Stromal cell of bone marrow (primary cell): ENCODE results near the gene TTLL4.
A peak's percentile ranks its signal among the peaks of the same experiment; 100 is the strongest.
"Not testable (repeated sequence)": the region's sequence is repeated elsewhere in the genome, so short reads cannot be mapped to it uniquely, and the experiment has no call there.

ENCODE experiments used
- DNase-seq: peaks from one replicate; pipeline ENCODE4 v3.0.0-alpha.2; 2012; ENCODE audit warnings: low read depth

The TTLL4 gene

GRCh38 chr2:218745160-218745558 lies 34.5 kb downstream of the TTLL4 start:
- DNase-seq, result no peak

- DNase-seq, result peak; percentile 35
These were observed 35.2 kb downstream of the TTLL4 start for GRCh38 chr2:218745559-218746469.

GRCh38 chr2:218746470-218746795 lies 35.8 kb downstream of the TTLL4 start:
- no peak for DNase-seq

GRCh38 chr2:218746960-218747359 lies 36.3 kb downstream of the TTLL4 start:
- DNase-seq, result no peak

- DNase-seq, result no peak
These were observed 38.3 kb downstream of the TTLL4 start for GRCh38 chr2:218748741-218749441.

GRCh38 chr2:218754201-218754600 lies 43.6 kb downstream of the TTLL4 start:
- DNase-seq, result no peak

- DNase-seq, result no peak
These were observed 44.1 kb downstream of the TTLL4 start for GRCh38 chr2:218754781-218755180.

GRCh38 chr2:218755198-218755566 lies 44.5 kb downstream of the TTLL4 start:
- no peak for DNase-seq

GRCh38 chr2:218755567-218756404 lies 45.2 kb downstream of the TTLL4 start:
- no peak for DNase-seq

- DNase-seq, result no peak
These were observed 46.2 kb downstream of the TTLL4 start for GRCh38 chr2:218756599-218757377.

- DNase-seq, result no peak
These were observed 51.2 kb downstream of the TTLL4 start for GRCh38 chr2:218761795-218762194.

GRCh38 chr2:218772759-218773158 lies 62.1 kb downstream of the TTLL4 start:
- not testable (repeated sequence) for DNase-seq

GRCh38 chr2:218773881-218774280 lies 63.2 kb downstream of the TTLL4 start:
- DNase-seq, result no peak

- no peak for DNase-seq
These were observed 65.9 kb downstream of the TTLL4 start for GRCh38 chr2:218776488-218776887.

GRCh38 chr2:218777276-218777990 lies 66.8 kb downstream of the TTLL4 start:
- DNase-seq, result no peak

- no peak for DNase-seq
These were observed 69.4 kb downstream of the TTLL4 start for GRCh38 chr2:218780046-218780445.

GRCh38 chr2:218780851-218781690 lies 70.4 kb downstream of the TTLL4 start:
- DNase-seq, result peak; percentile 2

- DNase-seq, result no peak
These were observed 71.3 kb downstream of the TTLL4 start, which contains the start of gene CYP27A1 for GRCh38 chr2:218781691-218782527. CYP27A1 (plus strand) TSS chr2:218782147; CDS start chr2:218782183, 36 bp downstream.

- DNase-seq, result no peak
These were observed 71.9 kb downstream of the TTLL4 start for GRCh38 chr2:218782528-218782844.
